ENCODE measurements around the gene SHTN1. TPM values are rescaled to one million over a fixed set of nuclear protein-coding genes. Genes with fewer than 3 reads are reported as not detected.

SHTN1 gene
- polyA plus RNA-seq, 1 donor (not counting 4 experiments of a cell fraction or from before 2014, with no cell fraction given) = 21.3 TPM

- Histone ChIP-seq H3K4me3 (ENCODE audit: control insufficient read depth in 2 of 3, extremely low read depth in 1 of 3, insufficient read depth in 2 of 3, low read depth in 1 of 3, low read length in 3 of 3) (no peak overlapping the region), H3K4me2 (ENCODE audit: control insufficient read depth, extremely low read depth, insufficient read depth, low read depth, low read length) (no peak overlapping the region), H3K27ac (ENCODE audit: control insufficient read depth, insufficient read depth, low read length) (no peak overlapping the region), H3K9me1 (ENCODE audit: control insufficient read depth, extremely low read depth, insufficient read depth, low read length) (no peaks in the 10 kb centered on the region), H3K4me1 (ENCODE audit: control insufficient read depth, extremely low read depth, insufficient read depth, low read length) (no peaks in the 10 kb centered on the region), H3K27me3 (ENCODE audit: control insufficient read depth, extremely low read depth, insufficient read depth, low read length) (no peaks in the 10 kb centered on the region), H3K79me2 (ENCODE audit: control insufficient read depth, insufficient read depth, low read length) (no peaks in the 10 kb centered on the region), H4K20me1 (ENCODE audit: control insufficient read depth, extremely low read depth, insufficient read depth, low read length) (no peaks in the 10 kb centered on the region), H2AFZ (ENCODE audit: control insufficient read depth, low read length) (no peak overlapping the region), H3K9ac (ENCODE audit: control insufficient read depth, extremely low read depth, insufficient read depth, low read length) (no peak overlapping the region), H3K36me3 (ENCODE audit: control insufficient read depth in 2 of 2, extremely low read depth in 1 of 2, insufficient read depth in 2 of 2, low read length in 2 of 2) (peaks cover 0 to 3% of the 10 kb centered on the region in 2 experiments), H3K9me3 (ENCODE audit: control insufficient read depth, low read depth, low read length) (no peaks in the 10 kb centered on the region)
- TF ChIP-seq EZH2 (IDR thresholded peaks at IDR 0.05; ENCODE audit: low read length) = no peak
- TF ChIP-seq, protein P1, sequence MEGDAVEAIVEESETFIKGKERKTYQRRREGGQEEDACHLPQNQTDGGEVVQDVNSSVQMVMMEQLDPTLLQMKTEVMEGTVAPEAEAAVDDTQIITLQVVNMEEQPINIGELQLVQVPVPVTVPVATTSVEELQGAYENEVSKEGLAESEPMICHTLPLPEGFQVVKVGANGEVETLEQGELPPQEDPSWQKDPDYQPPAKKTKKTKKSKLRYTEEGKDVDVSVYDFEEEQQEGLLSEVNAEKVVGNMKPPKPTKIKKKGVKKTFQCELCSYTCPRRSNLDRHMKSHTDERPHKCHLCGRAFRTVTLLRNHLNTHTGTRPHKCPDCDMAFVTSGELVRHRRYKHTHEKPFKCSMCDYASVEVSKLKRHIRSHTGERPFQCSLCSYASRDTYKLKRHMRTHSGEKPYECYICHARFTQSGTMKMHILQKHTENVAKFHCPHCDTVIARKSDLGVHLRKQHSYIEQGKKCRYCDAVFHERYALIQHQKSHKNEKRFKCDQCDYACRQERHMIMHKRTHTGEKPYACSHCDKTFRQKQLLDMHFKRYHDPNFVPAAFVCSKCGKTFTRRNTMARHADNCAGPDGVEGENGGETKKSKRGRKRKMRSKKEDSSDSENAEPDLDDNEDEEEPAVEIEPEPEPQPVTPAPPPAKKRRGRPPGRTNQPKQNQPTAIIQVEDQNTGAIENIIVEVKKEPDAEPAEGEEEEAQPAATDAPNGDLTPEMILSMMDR (optimal IDR thresholded peaks at IDR 0.05 in 1 of 3, IDR thresholded peaks at IDR 0.05 in 1 of 3, conservative IDR thresholded peaks at IDR 0.05 in 1 of 3; ENCODE audit: extremely low read depth in 1 of 3, insufficient read depth in 2 of 3, low read length in 3 of 3) = no peak
- dilution Hi-C loops (cut with MboI; ENCODE audit: extremely low pct_ligation_motif_present, low sequenced_read_pairs) = no loop called here
- FAIRE-seq = no peak
- no peak for DNase-seq (ENCODE audit: low read depth, low spot score)
Measured at GRCh38 chr10:116926426-116926825, 78.6 kb downstream of the SHTN1 start.

- FAIRE-seq = no peak
- Histone ChIP-seq H3K4me2 (ENCODE audit: control insufficient read depth, extremely low read depth, insufficient read depth, low read depth, low read length) (no peak overlapping the region), H3K27ac (ENCODE audit: control insufficient read depth, insufficient read depth, low read length) (no peak overlapping the region)
Measured at GRCh38 chr10:116925056-116925455, 79.9 kb downstream of the SHTN1 start.

More at GRCh38 chr10:116925056-116925455, 79.9 kb downstream of the SHTN1 start:
- DNase-seq (ENCODE audit: low read depth, low spot score) = no peak
- no peaks in the 10 kb centered on the region for H4K20me1 ChIP-seq (ENCODE audit: control insufficient read depth, extremely low read depth, insufficient read depth, low read length)
- no peak for TF ChIP-seq EZH2 (IDR thresholded peaks at IDR 0.05; ENCODE audit: low read length)
- TF ChIP-seq, protein P1 (optimal IDR thresholded peaks at IDR 0.05 in 1 of 3, IDR thresholded peaks at IDR 0.05 in 1 of 3, conservative IDR thresholded peaks at IDR 0.05 in 1 of 3; ENCODE audit: extremely low read depth in 1 of 3, insufficient read depth in 2 of 3, low read length in 3 of 3) = no peak
- no peak overlapping the region for H2AFZ ChIP-seq (ENCODE audit: control insufficient read depth, low read length)
- no peaks in the 10 kb centered on the region for H3K27me3 ChIP-seq (ENCODE audit: control insufficient read depth, extremely low read depth, insufficient read depth, low read length)
- dilution Hi-C loops (cut with MboI; ENCODE audit: extremely low pct_ligation_motif_present, low sequenced_read_pairs) = no loop called here
- no peak overlapping the region for H3K4me3 ChIP-seq (ENCODE audit: control insufficient read depth in 2 of 3, extremely low read depth in 1 of 3, insufficient read depth in 2 of 3, low read depth in 1 of 3, low read length in 3 of 3)
- no peaks in the 10 kb centered on the region for H3K9me3 ChIP-seq (ENCODE audit: control insufficient read depth, low read depth, low read length)
- no peaks in the 10 kb centered on the region for H3K9me1 ChIP-seq (ENCODE audit: control insufficient read depth, extremely low read depth, insufficient read depth, low read length)
- H3K4me1 ChIP-seq (ENCODE audit: control insufficient read depth, extremely low read depth, insufficient read depth, low read length) = no peaks in the 10 kb centered on the region
- no peak overlapping the region for H3K9ac ChIP-seq (ENCODE audit: control insufficient read depth, extremely low read depth, insufficient read depth, low read length)
- H3K79me2 ChIP-seq (ENCODE audit: control insufficient read depth, insufficient read depth, low read length) = no peaks in the 10 kb centered on the region
- H3K36me3 ChIP-seq (ENCODE audit: control insufficient read depth in 2 of 2, extremely low read depth in 1 of 2, insufficient read depth in 2 of 2, low read length in 2 of 2) = peaks cover 0 to 5% of the 10 kb centered on the region in 2 experiments

Data from keratinocyte (primary cell).